HEK293T (cell line): ENCODE measurements around the gene CDH4.

Source experiments
- ELF4 ChIP-seq: fragments of 450-650 bp; IDR thresholded peaks from 2 replicates; pipeline ENCODE4 v1.6.1; 2017; ENCODE audit warnings: antibody characterized with exemption
- FOXK2 ChIP-seq: fragments of 450-650 bp; IDR thresholded peaks from 2 replicates; pipeline ENCODE4 v1.6.1; 2016; ENCODE audit warnings: mild to moderate bottlenecking
- LEF1 ChIP-seq: fragments of 450-650 bp; IDR thresholded peaks from 2 replicates; pipeline ENCODE4 v1.6.1; 2017; ENCODE audit warnings: mild to moderate bottlenecking, borderline replicate concordance
- NFRKB ChIP-seq: fragments of 450-650 bp; IDR thresholded peaks from 2 replicates; pipeline ENCODE4 v1.6.1; 2016; ENCODE audit warnings: mild to moderate bottlenecking, moderate library complexity
- PKNOX1 ChIP-seq: fragments of 450-650 bp; IDR thresholded peaks from 2 replicates; pipeline ENCODE4 v1.6.1; 2016
- SUZ12 ChIP-seq: fragments of 450-650 bp; IDR thresholded peaks from 2 replicates; pipeline ENCODE4 v1.6.1; 2016; ENCODE audit warnings: mild to moderate bottlenecking

GRCh38 chr20:61629602-61630390 is 377.7 kb downstream of the CDH4 start:
- TF ChIP-seq PKNOX1 (no peak), FOXK2 (no peak), ELF4 (no peak), LEF1 (no peak), SUZ12 (no peak), NFRKB (no peak)
